Stimulated activated CD8-positive, alpha-beta memory T cell treated with anti-CD3 and anti-CD28 coated beads, Interleukin-15, amount 100 ng/mL, for 4 hours (primary cell): ENCODE data around the gene MRPS7.
A peak's percentile ranks its signal among the peaks of the same experiment; 100 is the strongest.
"Not testable (repeated sequence)": the region's sequence is repeated elsewhere in the genome, so short reads cannot be mapped to it uniquely, and the experiment has no call there.

Source experiments
- DNase-seq, 2 donors: peaks; one replicate each; pipeline ENCODE4 v3.0.0-alpha.2; 2020; ENCODE audit warnings: low read depth in 2 of 2

Gene MRPS7

DNA sequence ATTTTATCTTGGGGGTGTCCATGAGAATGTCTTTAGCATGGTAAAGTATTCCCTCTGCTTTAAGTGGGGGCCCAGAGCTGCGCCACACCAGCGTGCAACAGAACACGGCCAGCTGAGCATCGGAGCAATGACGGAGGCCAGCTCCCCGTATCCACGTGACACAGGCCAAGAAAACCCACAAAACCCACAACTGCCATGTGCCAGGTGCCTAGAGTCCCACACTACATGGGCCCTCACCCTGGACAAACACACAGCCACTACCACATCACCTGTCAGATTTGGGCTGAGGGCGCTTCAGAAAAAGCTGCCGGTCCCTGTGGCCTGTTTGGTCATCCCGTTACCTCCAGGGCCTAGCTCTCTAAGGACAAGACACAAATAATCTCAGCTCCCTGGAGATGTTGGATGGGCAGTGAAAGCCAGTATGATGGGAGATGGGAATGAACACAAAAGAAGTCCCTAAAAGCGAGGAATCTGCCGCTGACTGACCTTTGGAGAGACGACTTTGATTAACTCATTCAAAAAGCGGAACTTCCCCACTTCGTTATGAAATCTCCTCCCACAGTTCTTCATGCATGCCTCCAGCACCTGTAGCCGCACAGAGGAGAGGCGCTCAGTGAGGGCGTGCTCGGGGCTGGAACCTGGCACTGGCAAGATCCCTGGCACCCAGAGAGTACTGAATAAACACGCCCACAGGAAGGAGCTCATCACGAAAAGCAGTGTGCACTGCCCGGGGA, 17.4 kb upstream of the MRPS7 start:
- DNase-seq, result no peak

DNA sequence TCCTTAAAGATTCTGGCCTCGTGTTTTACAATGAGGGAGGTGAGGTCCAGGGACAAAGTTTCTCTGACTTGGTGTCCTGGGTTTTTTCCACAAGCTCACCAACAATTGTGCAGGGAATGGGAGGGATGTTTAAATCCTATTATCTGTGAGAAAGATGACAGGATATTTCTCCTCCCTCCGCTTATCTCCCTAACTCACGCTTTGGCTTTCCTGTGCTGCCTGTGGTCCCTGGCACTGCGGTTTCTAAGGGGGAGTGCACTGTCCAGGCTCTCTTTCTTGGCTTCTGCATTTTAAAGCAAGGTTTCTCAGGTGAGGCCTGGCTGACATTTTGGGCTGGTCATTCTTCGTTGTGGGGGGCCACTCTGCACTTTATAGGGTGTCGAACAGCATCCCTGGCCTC, 16.7 kb upstream of the MRPS7 start:
- DNase-seq, result no peak

DNA sequence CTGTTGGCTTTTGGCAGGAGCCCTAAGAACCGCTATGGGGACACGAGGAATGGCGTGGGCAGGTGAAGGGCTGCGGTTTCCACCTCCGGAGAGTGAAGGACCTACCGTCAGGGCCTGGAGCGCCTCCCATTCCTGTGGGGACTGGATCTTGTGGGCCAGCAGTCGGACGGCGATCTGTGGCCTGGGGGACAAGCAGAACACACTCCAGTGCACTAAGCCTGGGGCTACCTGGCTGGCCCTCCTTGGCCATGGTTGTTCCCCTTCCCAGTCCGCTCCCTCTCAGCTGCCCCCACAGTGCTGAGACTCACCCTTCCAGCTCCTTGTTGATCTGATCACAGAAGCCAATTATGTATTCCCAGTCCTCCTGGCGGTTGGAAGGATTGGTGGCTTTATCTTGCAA, 15.3 kb upstream of the MRPS7 start:
- DNase-seq, result no peak

DNA sequence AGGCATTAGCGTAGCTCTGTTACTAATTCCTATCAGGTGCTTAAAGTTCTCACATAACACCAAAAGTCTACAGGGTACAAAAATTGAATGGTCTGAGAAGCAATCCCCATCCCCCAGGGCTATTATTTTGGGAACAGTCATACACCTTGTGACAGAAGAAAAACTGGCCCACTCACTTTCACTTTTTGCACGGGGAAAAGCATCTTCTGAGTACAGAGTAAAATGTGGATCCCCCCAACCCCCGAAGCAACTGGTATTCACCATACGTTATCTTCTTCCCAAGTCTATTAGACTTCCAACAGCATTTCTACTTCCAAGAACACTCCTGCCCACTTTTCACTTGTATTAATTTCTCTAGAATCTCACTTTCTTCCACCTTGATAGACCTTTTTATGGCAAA, 12.1 kb upstream of the MRPS7 start:
- no peak for DNase-seq

GRCh38 chr17:75250009-75250471, 11.6 kb upstream of the MRPS7 start:
- DNase-seq, result peak; percentile 66 to 87

DNA sequence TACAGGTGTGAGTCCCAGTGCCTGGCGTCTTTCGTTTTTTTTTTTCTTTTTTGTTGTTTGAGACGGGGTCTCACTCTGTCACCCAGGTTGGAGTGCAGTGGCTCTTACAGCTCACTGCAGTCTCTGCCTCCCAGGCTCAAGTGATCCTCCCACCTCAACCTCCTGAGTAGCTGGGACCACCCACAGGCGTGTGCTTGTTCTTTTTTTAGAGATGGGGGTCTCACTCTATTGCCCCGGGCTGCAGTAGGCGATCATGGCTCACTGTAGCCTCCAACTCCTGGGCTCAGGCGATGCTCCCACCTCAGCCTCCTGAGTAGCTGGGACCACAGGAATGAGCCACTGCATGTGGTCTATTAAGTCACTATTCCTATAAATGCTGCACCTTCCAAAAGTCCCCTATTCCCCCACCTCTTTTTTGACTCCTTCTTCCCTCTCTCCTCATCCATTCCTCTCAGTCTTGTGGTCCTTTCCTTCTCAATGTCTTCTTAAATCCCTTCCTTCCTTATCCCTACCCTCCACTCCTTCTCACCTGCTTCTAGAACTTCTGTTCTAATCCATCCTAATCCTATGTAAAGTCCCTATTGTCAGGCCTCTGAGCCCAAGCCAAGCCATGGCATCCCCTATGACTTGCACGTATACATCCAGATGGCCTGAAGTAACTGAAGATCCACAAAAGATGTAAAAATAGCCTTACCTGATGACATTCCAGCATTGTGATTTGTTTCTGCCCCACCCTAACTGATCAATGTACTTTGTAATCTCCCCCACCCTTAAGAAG, 9.5 kb upstream of the MRPS7 start:
- DNase-seq, result no peak

GRCh38 chr17:75255954-75256698, 5.6 kb upstream of the MRPS7 start:
- not testable (repeated sequence) for DNase-seq

DNA sequence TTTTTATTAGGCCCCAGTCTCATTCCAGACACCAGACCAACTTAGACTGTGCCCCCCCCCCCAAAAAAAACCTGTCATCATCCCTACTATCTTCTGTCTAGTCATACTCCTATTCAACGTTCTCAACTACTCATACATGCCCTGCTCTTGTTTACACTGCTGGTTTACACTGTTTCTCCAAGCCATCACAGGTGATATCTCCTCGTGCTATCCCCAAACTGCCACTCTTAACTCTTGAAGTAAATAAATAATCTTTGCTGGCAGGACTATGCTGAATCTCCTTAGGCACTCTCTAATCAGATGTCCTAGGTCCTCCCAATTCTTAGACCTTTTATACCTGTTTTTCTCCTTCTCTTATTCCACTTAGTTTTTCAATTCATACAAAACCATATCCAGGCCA, 4.5 kb upstream of the MRPS7 start:
- DNase-seq, result not testable (repeated sequence)

GRCh38 chr17:75260641-75261335, 891 bp upstream of the MRPS7 start:
- peak; percentile 15 to 42 for DNase-seq

DNA sequence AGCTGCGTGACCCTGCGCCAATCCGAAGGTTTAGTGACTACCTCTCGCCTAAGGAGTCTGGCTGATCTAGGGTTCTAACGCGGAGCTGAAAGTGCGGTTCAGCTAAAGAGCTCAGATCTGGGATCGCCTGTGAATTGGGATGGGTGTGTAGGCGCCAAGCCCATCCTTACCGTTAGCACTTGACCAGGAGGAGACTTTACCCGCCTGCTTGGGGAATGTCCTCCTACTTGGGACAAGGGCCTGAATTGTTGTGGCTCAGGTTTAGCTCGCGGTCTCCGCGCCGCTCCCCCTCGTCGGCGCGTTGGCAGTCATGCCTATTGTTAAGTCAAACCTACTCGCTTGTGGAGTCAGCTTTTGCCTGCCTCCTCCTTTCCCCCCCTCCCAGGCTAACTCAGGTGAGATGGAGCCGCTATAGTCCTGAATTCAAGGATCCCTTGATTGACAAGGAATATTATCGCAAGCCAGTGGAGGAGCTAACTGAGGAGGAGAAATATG, 480 bp downstream of the MRPS7 start:
- DNase-seq, result no peak

- DNase-seq, result no peak
Observed at GRCh38 chr17:75263055-75263454, 1.4 kb downstream of the MRPS7 start.

GRCh38 chr17:75265614-75266315, 4.1 kb downstream of the MRPS7 start:
- DNase-seq, result no peak

DNA sequence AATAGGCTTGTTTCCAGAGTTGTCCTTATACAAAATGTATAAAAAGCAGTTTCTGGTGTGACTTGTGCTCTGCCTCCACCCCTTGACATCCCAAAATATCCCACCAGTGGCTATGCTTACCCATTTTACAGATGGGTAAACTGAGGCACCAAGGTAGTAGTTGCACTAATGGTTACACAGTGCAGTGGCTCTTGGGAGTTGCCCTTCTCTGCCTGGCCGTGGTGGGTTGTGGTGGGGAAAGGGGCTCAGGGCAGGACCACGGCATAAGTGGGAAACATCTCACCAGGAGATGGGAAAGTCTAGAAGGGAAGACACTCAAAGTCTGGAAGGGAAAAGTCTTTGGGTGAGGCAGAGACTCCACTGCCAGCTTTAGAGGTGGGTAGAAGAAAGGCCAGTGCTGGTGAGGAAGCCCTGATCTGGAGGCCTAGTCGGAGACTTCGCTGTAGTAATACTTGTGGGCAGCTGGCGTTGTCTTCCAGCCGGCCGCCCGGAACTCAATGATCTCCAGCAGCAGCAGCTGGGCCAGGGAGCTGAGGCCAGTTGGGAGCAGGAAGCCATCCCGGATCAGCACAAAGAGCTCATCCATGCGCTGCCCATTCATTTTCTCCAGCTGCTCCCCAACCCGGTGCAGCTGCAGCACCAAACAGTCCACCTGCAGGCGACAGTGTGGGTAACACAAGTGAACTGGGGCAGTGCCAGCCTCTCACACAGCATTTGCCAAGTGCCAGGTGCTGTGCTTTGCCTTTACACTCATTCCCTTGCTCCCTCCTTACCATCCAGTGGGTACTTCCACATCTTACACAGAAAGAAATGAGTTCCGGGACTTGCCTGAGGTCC, 4.9 kb downstream of the MRPS7 start:
- no peak for DNase-seq

DNA sequence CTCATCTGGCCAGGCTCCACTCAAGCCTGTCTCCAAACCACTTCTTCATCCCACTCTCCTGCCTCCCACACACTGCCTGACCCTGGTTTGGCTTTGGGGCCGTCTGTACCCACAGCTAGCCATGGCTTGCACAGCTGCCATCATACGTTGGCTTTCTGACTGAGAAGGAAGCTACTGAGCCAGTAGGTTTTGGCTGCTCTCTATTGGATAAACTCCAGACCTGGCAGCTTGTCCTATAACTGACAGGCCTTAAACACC, 5.4 kb downstream of the MRPS7 start:
- DNase-seq, result no peak

DNA sequence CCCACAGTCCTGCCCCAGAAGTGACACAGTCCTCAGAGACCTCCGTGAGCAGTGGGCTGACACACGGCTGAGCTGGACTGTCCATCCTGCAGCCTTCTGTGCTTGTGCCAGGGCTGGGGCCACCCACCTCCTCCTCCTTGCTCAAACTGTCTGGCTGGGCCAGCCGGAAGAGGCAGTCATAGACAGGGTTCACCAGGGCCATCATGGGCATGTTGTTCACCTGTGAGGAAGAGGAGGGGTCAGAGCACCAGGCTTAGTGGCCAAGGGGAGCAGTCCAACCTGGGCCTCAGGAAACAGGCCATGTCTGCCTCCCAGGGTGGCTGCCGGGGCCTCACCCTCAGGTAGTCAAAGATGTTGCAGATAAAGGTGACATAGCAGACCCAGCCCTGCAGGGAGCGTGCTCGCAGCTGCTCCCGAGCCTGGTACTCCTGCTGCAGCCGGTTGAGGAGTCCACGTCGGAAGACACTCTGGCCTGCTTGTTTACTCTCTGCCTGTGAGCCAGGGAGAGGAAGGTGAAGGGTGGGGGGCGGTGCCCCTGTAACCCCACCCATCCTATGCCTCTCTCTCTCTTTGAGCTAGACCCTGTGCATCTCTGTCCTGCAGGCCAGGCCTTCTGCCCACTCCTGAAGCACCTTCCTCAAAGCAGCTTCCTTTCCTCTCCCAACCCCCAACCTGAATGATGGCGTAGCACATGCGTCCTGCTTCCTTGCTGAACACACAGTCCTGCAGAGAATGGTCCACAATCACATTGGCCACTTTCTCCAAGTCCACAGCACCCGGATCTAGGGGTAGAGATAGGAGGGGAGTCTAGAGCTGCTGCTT, 5.9 kb downstream of the MRPS7 start:
- no peak for DNase-seq

DNA sequence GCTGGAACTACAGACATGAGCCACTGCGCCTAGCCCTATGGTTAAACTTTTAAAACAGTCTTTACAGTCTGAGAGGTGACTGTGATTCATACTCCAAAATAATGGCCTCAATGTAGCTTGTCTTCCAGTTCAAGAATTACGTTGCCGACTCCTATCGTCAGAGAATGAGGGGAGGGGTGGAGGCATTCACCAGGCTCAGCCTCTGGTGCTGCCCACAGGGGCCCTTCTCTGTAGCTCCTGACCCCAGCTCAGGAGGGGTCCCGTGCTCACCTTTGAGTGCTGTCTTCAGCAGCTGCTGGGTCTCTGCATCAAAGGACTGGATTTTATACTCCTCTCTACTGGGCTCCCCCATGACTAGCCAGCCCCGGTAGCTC, 8.2 kb downstream of the MRPS7 start:
- no peak for DNase-seq

GRCh38 chr17:75270218-75270965, 8.7 kb downstream of the MRPS7 start:
- peak; percentile 12 to 35 for DNase-seq

DNA sequence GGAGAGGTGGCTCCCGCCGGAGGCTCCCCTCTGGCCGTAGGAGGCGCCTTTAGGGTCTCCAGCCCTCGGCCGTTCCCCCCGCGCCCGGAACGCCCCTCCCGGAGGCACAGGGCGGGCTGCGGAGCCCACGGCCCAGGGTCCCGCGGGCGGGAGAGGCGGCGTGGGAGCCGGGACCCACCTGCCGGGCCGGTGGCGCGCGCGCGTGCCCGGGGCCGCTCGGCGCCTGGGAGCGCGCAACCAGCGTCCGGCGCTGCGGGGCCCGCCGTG, 9.2 kb downstream of the MRPS7 start, which contains the start of gene MIF4GD:
Gene MIF4GD (minus strand): TSS at position 266 of the 267 bp plus-strand sequence. CDS start 1,036 bp downstream, outside the sequence.
- no peak for DNase-seq
